RWPE2 (cell line): ENCODE measurements around the gene RPS6KA2.

Experiments used
- ATAC-seq: fragments of 200-7000 bp; cut with Tn5 transposase; 3 replicates; pipeline ENCODE4 v1.9.1; 2021; ENCODE audit warnings: low read depth
- DNase-seq: peaks from one replicate; pipeline ENCODE4 v3.0.0-alpha.2; 2020; ENCODE audit warnings: low spot score
- H3K27ac ChIP-seq: fragments of 450-650 bp; 2 replicates; pipeline ENCODE4 v1.5.1; 2017; ENCODE audit warnings: mild to moderate bottlenecking; ENCODE audit not compliant: poor library complexity, severe bottlenecking
- H3K27me3 ChIP-seq: fragments of 250-450 bp; sonication (Bioruptor Pico); 2 replicates; pipeline ENCODE4 v1.5.1; 2021; ENCODE audit warnings: mild to moderate bottlenecking, moderate library complexity; ENCODE audit not compliant: insufficient read depth, poor library complexity, severe bottlenecking
- H3K36me3 ChIP-seq: fragments of 250-450 bp; sonication (Bioruptor Pico); 2 replicates; pipeline ENCODE4 v1.5.1; 2020; ENCODE audit warnings: low read depth, mild to moderate bottlenecking, moderate library complexity
- H3K4me1 ChIP-seq: fragments of 250-450 bp; sonication (Bioruptor Pico); 2 replicates; pipeline ENCODE4 v1.5.1; 2021; ENCODE audit warnings: mild to moderate bottlenecking, moderate library complexity; ENCODE audit not compliant: insufficient read depth, poor library complexity, severe bottlenecking
- H3K4me3 ChIP-seq: fragments of 250-450 bp; sonication (Bioruptor Pico); 2 replicates; pipeline ENCODE4 v1.5.1; 2021; ENCODE audit warnings: mild to moderate bottlenecking, moderate library complexity; ENCODE audit not compliant: severe bottlenecking
- H3K9me3 ChIP-seq: fragments of 250-450 bp; sonication (Bioruptor Pico); 2 replicates; pipeline ENCODE4 v1.5.1; 2021; ENCODE audit warnings: mild to moderate bottlenecking, moderate library complexity; ENCODE audit not compliant: severe bottlenecking
- CTCF ChIP-seq: fragments of 450-650 bp; IDR thresholded peaks from one replicate; pipeline ENCODE4 v1.5.1; 2017; ENCODE audit warnings: mild to moderate bottlenecking, moderate library complexity; ENCODE audit not compliant: poor library complexity, severe bottlenecking

Gene RPS6KA2

GRCh38 chr6:166496460-166496859 is 130.6 kb downstream of the RPS6KA2 start:
- no peaks in the 10 kb centered on the region for H3K9me3 ChIP-seq
- H3K4me3 ChIP-seq, result no peak overlapping the region
- H3K27ac ChIP-seq, result no peak overlapping the region
- H3K36me3 ChIP-seq, result peaks cover 11% of the 10 kb centered on the region
- ATAC-seq, result no peak
- DNase-seq, result no peak
- no peak for TF ChIP-seq CTCF
- no peaks in the 10 kb centered on the region for H3K27me3 ChIP-seq
- no peaks in the 10 kb centered on the region for H3K4me1 ChIP-seq

- Histone ChIP-seq H3K27me3 (no peaks in the 10 kb centered on the region), H3K9me3 (no peaks in the 10 kb centered on the region), H3K27ac (no peak overlapping the region), H3K4me1 (no peaks in the 10 kb centered on the region), H3K4me3 (no peak overlapping the region), H3K36me3 (peaks cover 10% of the 10 kb centered on the region; the same call in 1 of the 2 replicates)
- DNase-seq (no peak), ATAC-seq (no peak)
- TF ChIP-seq CTCF, result no peak
Measured at GRCh38 chr6:166495487-166496314, 131.3 kb downstream of the RPS6KA2 start.

GRCh38 chr6:166494757-166495486 is 132.1 kb downstream of the RPS6KA2 start:
- DNase-seq (no peak), ATAC-seq (no peak)
- no peak for TF ChIP-seq CTCF
- Histone ChIP-seq H3K9me3 (no peaks in the 10 kb centered on the region), H3K4me3 (no peak overlapping the region), H3K4me1 (no peaks in the 10 kb centered on the region), H3K27me3 (no peaks in the 10 kb centered on the region), H3K36me3 (peaks cover 10% of the 10 kb centered on the region; the same call in 1 of the 2 replicates), H3K27ac (no peak overlapping the region)

GRCh38 chr6:166494101-166494441 is 133.0 kb downstream of the RPS6KA2 start:
- no peaks in the 10 kb centered on the region for H3K9me3 ChIP-seq
- no peak for ATAC-seq
- no peak for DNase-seq
- peaks cover 6% of the 10 kb centered on the region; the same call in 1 of the 2 replicates for H3K36me3 ChIP-seq
- H3K27ac ChIP-seq, result no peak overlapping the region
- TF ChIP-seq CTCF, result no peak
- no peaks in the 10 kb centered on the region for H3K4me1 ChIP-seq
- no peaks in the 10 kb centered on the region for H3K27me3 ChIP-seq
- no peak overlapping the region for H3K4me3 ChIP-seq
